ENCODE results near the gene RTN4.
"Not testable (repeated sequence)": the region's sequence is repeated elsewhere in the genome, so short reads cannot be mapped to it uniquely, and the experiment has no call there.

Gene RTN4

DNA sequence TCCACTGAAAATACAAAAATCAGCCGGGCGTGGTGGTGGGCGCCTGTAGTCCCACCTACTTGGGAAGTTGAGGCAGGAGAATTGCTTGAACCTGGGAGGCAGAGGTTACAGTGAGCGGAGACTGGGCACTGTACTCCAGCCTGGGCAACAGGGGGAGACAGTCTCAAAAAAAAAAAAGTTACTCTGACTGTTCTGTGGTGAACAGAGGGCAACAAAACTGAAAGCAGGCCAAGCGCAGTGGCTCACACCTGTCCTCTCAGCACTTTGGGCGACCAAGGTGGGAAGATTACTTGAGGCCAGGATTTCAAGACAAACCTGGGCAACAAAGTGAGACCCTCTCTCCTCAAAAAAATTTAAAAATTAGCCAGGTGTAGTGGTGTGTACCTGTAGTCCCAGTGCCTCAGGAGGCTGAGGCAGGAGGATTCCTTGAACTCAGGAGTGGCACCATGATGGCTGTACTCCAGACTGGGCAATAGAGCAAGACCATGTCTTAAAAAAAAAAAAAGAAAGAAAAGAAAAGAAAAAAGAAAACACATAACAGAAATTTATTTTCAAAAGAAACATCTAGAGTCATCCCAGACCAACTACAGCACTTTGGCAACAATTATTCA is 13.6 kb upstream of the RTN4 start:
- DNase-seq (ENCODE audit: low read depth in 2 of 2) = no peak

DNA sequence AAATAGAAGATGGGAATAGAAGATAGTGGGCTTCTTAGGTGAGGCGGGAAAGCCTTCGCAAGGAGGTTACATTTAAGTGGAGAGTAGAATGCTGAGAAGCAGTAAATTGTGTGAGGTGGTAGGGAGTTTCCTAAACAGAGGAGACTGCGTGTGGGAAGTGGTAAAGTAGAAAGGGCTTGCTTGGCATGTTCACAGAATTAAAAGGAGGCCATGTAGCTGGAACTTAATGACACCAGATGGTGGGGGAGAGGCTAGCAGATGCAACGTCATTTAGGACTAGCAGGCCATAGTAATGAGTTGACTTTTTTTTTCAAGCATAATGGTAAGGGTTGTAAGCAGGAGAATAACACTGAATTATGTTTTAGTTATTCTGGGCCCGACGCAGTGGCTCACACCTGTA is 13.0 kb upstream of the RTN4 start:
- DNase-seq (ENCODE audit: low read depth in 2 of 2) = no peak

DNA sequence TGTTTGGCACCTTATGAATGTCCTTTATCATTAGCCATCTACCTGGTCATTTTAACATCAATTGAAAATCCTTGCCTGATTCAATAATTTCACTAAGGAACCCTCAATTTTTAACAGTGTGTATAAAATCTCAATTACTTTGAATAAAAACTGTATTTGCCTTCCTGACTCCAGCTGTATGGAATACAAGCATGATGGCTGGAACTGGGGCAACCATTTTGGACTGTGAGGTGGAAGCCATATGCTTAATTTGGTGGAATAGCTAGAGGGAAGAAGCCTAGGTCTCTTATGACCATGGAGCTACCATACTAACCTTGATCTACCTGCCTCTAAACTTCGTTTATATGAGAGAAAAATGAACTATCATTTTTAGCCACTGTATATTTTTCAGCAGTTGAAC is 12.5 kb upstream of the RTN4 start:
- DNase-seq (ENCODE audit: low read depth in 2 of 2) = no peak

DNA sequence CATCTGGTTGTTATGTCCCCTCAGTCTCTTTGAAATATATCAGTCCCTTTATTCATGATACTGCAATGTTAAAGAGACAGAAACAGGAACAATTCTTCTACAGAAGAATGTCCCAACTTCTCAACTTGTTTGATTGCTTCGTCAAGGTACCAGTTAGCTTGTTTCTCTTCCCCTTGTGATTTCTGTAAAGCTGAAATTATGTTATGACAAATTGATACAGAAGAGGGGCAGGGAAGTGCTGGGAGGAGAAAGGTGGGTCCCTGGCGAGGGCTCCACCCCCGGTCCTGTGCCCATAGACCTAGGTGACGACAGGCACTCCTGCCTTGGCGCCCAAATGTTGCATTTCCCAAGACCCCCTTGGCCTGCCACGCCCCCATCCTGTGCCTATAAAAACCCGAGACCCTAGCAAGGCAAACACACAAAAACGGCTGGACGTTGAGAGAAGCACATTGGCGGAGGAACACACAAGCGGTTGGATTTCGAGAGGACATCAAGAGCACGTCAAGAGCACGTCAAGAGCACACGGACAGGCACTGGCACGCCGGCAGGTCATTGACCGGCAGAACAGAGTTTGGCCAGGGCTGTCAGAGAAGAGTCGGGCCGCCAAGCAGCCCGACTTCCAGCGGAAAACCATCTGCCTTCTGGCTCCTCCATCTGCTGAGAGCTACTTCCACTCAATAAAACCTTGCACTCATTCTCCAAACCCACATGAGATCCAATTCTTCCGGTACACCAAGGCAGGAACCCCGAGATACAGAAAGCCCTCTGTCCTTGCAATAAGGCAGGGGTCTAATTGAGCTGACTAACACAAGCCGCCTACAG is 11.5 kb upstream of the RTN4 start:
- DNase-seq (ENCODE audit: low read depth in 2 of 2) = no peak

DNA sequence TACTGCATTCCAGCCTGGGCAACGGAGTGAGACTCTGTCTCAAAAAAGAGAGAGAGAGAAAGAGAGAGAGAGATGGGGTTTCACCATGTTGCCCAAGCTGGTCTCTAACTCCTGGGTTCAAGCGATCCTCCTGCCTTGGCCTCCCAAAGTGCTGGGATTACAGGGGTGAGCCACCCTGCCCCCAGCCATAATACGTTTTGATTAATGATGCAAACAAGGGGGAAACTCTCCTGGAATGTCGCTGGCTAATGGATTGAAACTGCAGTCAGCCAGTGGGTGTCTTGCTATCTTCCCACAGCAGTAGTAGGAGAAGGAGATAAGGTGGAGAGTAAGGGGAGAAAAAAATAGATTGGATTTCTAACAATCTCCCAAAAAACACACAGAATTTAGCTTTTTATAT is 9.5 kb upstream of the RTN4 start:
- DNase-seq (ENCODE audit: low read depth in 2 of 2) = no peak

DNA sequence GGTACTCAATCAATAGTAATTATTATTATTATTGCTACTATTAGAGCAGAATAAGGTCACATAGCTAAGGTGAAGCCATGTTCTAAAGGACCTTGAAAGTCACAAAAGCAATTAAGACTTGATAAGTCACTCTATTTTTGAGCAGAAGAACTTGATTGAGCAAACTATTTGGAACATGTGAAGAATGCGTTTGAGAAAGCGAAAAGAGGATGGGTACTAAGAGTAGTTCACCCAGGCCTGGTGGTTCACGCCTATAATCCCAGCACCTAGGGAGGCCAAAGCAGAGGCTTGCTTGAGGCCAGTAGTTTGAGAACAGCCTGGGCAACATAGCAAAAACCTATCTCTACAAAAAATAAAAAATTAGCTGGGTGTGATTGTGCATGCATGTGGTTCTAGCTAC is 7.2 kb upstream of the RTN4 start:
- DNase-seq (ENCODE audit: low read depth in 2 of 2) = no peak

DNA sequence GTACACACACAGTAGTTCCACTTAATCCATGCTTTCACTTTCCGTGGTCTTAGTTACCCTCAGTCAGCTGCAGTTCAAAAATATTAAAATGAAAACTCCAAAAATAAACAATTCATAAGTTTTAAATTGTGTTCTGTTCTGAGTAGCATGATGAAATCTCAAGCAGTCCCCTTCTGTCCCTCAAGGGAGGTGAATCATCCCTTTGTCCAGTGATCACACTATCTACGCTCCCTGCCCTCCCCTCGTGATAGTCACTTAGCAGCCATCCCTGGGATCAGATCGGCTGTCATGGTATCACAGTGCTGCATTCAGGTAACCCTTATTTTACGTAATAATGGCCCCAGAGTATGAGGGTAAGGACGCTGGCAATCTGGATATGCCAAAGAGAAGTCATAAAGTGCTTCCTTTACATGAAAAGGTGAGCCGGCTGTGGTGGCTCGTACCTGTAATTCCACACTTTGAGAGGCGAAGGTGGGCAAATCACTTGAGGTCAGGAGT is 5.8 kb upstream of the RTN4 start:
- DNase-seq (ENCODE audit: low read depth in 2 of 2) = no peak

DNA sequence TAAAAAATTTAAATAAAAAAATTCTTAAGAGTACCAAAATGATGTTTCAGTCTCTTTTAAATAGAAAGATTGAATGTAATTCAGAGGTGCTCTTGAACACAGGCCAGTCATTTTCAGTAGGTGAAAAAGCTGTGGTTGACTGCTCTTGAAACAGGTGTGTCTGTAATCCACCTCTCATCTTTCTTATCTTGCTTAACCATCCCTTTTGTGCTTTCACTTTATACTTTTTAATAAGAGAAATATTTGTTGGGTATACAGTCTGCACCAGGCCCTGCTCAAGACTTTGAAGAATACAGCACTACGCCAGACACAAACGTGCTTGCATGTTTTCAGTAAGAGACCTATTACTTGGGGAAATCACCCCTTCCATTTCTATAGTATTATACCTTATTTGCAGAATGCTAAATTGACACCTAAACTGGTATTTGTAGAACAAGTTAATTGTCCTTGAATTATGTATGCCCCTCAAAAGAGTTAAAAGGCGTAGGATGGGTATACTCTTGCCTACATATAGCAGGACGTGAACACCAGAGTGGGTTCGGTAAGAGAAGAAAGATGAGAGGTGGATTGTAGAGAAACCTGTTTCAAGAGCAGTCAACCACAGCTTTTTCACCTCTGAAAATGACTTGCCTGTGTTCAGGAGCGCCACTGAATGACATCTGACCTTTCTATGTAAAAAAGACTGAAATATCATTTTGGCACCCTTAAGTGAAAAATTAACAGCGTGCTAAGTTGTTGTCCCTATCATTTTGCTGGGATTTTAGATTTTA is 4.0 kb upstream of the RTN4 start:
- no peak for DNase-seq (ENCODE audit: low read depth in 2 of 2)

DNA sequence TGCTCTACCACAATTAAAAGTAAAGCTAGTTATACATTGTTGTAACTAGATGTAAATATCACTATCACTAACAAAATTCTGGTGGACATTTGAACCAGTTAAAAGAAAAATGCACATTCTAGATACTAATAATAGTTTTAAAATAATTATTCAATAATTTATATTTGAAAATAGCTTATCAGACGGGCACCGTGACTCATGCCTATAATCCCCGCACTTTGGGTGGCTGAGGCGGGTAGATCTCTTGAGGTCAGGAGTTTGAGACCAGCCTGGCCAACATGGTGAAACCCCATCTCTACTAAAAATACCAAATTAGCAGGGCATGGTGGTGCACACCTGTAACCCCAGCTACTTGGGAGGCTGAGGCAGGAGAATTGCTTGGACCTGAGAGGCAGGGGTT is 3.0 kb upstream of the RTN4 start:
- not testable (repeated sequence) for DNase-seq (ENCODE audit: low read depth in 2 of 2)

DNA sequence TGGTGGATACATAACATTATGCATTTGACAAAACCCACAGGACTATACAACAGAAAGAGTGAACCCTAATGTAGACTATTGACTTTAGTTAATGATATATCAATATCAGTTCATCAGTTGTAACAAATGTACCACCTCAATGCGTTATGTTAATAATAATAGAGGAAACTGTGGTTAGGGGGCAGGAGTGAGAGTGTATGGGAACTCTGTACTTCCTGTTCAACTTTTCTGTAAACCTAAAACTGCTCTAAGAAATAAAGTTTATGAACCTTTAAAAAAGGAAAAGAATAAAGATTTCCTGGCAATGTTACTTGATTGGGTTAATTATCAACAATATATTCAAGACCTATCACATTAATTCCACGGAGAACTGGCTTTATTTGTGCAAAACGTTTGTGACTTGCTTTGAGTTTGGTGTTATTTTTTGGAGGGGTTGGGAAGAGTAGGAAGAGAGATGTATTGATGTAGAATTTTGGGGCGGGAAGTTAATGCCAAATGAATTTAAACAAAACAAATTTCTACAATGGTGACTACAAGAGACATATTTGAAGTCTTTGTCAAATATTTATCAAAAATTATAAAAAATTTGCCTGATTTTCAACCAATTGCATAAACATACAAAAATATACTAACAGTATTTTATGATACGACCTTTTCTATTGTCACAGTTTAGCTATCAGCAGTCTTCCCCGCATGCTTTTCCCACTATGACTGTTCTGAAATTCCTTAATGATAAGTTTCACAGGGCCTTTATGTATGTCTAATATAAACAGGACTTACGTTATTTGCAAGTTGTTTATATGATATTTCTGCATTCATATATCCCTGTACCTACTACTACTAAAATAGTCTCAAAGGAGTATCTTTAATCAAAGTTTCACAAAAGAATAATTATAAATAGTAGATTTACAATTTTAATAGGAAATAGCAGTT is 2.1 kb upstream of the RTN4 start:
- DNase-seq (ENCODE audit: low read depth in 2 of 2) = no peak

DNA sequence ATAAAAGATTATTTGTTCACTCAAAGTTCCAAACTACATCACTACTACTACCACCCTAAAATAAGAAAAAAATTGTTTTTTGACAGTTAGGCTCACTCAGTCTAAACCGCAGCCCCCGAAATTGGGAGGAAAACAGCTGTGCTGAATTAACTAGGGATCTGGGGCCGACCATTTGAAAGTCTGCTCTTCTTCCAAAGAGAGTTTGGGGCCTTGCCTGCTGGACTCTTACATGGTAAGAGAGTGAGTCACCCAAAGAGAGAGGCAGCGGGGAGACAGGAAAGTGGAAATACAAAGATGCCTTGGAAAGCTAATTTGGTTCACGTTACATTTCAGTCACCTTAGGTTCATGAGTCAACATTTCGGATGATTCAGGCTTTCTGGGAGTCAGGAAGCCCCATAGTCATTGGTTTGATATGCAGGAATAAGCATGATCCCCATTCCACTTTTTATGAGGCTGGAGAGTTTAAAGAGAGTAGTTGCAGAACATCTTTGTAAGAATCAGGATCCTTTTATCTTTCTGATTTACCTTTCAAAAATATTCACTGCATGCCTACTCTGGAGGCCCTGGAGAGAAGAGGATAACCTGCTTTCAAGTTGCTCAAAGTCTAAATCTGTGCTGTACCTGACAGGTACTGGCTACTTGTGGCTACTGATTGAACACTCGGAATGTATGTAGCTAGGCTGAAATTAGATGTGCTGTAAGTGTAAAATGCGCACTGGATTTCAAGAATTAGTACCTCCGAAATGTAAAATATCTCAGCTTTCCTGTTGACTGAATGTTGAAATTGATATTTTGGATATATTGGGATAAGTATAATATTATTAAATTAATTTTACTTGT is 995 bp upstream of the RTN4 start:
- DNase-seq (ENCODE audit: low read depth in 2 of 2) = no peak

DNA sequence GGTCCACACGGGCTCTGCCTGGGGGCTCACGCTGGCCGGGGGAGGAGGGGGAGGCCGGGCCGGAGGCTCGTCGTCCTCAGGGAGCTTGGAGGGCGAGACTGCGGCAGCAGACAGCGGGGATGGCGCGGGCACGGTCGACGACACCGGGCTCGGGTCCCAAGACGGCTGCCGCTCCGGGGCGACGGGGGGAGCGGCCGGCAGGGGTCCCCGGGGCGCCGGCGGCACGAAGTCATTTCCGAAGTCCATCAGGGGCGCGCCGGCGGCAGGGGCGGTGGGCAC is 491 bp downstream of the RTN4 start:
- DNase-seq (ENCODE audit: low read depth in 2 of 2) = no peak

DNA sequence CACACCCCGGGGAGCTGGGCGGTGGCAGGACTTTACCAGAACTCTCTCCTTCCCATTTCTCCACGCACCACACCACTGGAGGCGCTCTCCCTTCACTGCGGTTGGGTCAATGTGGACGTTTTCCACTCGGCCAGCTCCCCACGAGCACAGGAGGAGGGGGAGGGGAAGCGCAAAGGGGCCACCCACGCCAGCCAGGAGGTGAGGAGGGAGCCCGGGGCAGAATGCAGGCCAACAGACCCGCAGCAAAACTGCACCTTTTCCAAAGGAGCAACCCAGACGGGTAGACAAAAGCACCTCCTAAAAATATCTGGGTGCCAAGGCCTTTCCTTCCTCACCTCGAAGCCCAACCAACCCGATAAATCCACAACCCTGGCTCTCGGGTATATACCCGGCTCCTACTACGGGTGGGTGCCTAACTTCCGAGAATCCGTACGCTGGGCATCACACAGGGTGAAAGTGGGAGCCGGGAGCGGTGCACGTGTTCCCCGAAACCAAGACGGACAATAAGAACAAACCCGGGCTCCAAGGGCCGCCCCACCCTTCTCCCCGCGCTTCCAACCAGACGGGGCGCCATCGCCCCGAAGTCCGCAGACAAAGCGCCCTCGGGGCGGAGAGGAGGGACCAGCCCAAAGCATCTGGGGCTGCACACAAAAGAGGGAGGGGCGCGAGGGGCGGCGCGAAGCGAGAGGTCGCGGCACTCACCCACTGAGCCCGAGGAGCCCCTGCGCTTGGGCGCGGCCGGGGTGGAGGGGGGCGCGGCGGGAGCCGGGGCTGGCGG is 1.0 kb downstream of the RTN4 start:
- peak; percentile 17 to 37 for DNase-seq (ENCODE audit: low read depth in 2 of 2)

DNA sequence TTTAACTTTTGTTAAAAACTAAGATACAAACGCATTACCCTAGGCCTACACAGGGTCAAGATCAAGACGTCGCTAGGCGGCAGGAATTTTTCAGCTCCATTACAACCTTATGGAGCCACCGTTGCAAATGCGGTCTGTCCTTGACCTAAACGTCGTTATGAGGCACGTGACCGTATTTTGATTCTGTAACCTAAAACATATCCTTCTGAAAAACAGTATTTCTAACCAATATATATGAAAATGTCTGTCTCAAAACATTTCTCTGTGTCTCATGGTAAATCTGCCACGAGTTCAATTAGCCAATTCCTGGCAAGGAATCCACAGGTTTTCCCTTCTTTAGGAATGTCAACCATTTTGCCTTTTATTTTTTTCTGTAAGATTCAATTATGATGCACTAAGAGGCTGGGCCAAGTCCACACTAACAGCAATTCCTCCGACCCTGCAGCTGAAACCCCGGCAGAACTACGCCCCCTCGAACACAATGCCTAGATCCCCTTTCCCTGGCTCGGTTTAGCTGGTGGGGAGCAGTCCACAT is 1.7 kb downstream of the RTN4 start:
- no peak for DNase-seq (ENCODE audit: low read depth in 2 of 2)

DNA sequence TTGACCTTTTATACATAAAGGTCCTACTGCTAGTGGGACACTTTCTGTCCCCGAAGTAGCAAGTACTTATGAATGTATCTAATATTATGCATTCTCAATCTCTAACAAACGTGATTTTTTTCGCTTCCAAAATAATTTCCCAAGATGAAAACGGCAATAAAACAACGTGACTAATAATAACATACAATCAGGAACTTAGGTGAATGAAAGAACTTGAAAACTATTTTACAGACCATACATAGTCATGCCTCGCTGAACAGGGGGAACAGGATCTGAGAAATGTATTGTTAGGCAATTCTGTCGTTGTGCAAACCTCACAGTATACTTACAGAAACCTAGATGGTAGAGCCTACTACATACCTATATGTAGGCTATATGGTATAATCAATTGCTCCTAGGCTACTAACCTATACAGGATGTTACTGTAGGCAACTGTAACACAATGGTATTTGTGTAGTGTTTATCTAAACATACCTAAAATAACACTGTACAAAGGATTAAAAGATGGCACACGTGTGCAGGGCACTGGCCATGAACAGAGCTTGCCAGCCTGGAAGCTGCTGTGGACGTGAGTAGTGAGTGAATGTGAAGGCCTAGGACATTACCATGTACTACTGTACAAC is 2.5 kb downstream of the RTN4 start:
- no peak for DNase-seq (ENCODE audit: low read depth in 2 of 2)

DNA sequence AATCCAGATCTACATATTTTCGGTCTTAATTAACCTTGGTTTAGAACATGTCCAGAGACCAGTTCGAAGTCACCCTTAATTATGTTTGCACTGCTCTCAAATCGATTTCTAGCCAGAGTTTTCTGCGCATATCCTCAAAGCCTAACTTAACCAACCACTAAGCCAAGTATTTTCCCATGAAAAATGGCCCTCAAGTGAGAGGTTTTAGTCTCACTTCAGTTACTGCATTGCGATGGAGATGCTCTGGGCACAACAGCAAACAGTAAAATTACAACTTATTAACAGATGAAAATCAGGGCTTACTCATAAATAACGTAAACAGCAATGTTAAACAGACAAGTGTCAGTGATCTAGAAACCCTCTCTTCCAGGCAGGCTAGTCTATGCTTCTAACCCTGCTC is 4.5 kb downstream of the RTN4 start:
- no peak for DNase-seq (ENCODE audit: low read depth in 2 of 2)

DNA sequence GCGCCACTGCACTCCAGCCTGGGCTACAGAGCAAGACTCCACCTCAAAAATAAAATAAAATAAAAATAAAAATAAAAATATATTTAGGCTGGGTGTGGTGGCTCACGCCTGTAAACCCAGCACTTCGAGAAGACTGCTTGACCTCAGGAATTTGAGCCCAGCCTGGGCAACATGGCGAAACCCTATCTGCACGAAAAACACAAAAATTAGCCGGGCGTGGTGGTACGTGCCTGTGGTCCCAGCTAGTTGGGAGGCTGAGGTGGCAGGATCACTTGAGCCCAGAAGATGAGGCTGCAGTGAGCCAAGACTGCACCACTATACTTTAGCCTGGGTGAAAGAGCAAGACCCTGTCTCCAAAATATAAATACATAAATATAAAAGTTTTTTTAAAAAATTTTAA is 6.4 kb downstream of the RTN4 start:
- no peak for DNase-seq (ENCODE audit: low read depth in 2 of 2)

DNA sequence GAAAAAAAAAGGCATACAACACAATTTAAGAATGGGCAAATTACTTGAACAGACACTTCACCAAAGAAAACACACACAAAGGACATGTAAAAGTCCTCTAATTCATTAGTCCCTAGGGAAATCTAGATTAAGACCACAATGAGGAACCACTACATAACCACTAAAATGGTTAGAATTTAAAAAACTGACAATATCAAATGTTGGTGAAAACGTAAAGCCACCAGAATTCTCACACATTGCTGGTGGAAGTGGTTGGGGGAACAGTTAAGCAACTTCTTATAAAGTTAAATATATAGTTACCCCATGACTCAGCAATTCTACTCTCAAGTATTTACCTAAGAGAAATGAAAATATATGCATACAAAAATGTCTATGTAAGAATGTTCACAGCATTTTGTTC is 11.8 kb downstream of the RTN4 start:
- no peak for DNase-seq (ENCODE audit: low read depth in 2 of 2)

DNA sequence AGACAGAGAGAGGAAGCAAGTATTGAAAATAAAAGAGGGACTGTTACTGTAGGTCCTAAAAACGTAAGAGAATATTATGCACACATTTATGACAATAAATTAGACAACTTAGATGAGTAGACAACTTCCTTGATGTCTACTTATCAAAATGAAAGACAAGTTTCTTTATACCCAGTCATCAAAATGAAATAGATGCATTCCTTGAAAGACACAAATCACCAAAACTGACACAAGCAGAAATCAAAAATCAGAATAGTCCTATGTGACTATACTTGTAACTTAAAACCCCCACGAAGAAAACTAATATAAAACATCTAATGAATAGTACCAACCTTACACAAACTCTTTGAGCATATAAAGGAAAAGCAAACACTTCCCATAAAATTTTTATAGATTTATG is 14.5 kb downstream of the RTN4 start:
- DNase-seq (ENCODE audit: low read depth in 2 of 2) = no peak
